ENCODE results near the gene ZFYVE21.

Gene ZFYVE21

DNA sequence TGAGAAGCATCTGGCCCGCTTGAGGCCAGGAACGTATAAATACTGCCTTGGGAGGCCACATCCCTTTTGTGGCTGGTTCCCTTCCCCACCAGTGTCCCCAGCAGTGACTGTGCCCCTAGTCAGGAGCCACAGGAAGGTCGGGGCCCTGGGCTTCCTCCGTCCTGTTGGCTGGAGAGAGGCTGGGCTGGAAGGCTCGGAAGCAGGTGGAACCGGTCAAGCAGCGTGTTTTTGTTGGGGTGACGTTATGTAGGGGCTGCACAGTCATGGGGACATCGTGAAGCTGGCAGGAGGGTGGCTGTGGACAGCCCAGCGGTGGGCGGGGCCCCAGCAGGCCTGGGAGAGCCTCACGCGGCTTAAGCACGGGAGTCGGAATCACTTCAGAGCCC lies 10.5 kb upstream of the ZFYVE21 start:
- DNase-seq = peak; percentile 42 to 88 (median 84)

DNA sequence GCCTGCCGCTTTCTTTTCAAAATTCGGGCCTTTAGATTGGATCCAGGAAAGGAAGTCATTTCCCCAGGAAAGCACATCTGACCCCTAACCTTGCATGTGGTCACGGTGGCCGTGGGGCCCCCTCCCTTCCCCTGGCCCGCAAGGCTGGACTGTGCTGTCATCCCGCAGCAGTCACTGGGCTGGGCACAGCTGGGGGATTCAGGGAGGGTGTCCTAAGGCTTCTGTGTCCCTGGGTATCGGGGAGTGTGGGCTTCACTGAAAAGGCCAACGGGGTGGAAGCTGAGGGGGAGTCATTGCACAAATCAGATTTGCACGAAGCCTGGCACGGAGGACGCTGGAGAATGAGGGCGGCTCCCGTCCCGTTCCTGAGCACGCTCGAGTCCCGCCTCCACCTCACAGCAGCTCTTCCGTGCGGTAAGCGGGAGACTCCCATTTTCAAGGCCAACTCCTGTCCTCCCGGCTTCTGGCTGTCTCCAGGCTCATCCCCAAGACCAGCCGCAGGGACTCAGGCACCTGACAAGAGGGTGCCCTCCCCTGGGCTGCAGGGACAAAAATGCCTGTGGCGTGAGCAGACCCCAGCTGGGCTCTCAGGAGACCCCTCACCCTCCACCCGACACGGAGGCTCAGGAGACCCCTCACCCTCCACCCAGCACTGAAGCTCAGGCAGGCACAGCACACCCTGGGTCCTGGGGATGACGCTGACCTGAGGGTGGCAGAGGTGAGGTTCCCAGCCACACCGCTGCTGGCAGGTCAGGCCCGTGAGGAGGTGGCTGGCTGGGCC lies 9.9 kb upstream of the ZFYVE21 start:
- Histone ChIP-seq H3K9me3 (ENCODE audit: control extremely low read depth in 1 of 5, control insufficient read depth in 4 of 5, insufficient read depth in 2 of 5, low read depth in 1 of 5, low read length in 4 of 5) (no peaks in the 10 kb centered on the region), H3K27me3 (replicated peaks in 2 of 5; ENCODE audit: control insufficient read depth in 4 of 5, insufficient read depth in 5 of 5, low read length in 4 of 5) (no peaks in the 10 kb centered on the region), H3K36me3 (ENCODE audit: control insufficient read depth in 4 of 4, insufficient read depth in 4 of 4, low read length in 3 of 4) (peaks cover 4 to 91% (median 43%) of the 10 kb centered on the region in 4 experiments), H3K27ac (ENCODE audit: insufficient read depth in 1 of 2, low read depth in 1 of 2, low read length in 2 of 2, poor library complexity in 1 of 2, severe bottlenecking in 2 of 2) (no peak overlapping the region), H3K4me1 (ENCODE audit: control extremely low read depth in 1 of 4, control insufficient read depth in 4 of 4, insufficient read depth in 4 of 4, low read length in 3 of 4) (peaks cover 0 to 32% (median 18%) of the 10 kb centered on the region in 4 experiments), H3K4me3 (ENCODE audit: control insufficient read depth in 1 of 7, extremely low read depth in 1 of 7, insufficient read depth in 4 of 7, low read depth in 2 of 7, low read length in 6 of 7) (peak overlapping the region in 3 of 7 experiments; percentile 20 to 43 (median 24))
- whole genome bisulfite sequencing (ENCODE audit: insufficient coverage) = 78% methylated on average over 27 of the region's 28 CpGs
- POLR2A ChIA-PET = no interaction called here
- CTCF ChIA-PET = interaction anchor here (0.5 to 1.8 kb wide), 5 partner anchors 10 to 67 kb away, joined by 3 to 4 read pairs (median 4); no protein-coding TSS in a partner anchor
- DNase-seq = no peak

More for the DNA sequence above, 10.5 kb upstream of the ZFYVE21 start:
- ChIA-PET POLR2A (interaction anchor here (0.6 kb wide), 1 partner anchor 159 kb away, joined by 4 read pairs; no protein-coding TSS in a partner anchor), CTCF (interaction anchor here (1.0 to 1.8 kb wide), 2 partner anchors 9 to 11 kb away, joined by 4 read pairs; no protein-coding TSS in a partner anchor)
- Histone ChIP-seq H3K9me3 (ENCODE audit: control extremely low read depth in 1 of 5, control insufficient read depth in 4 of 5, insufficient read depth in 2 of 5, low read depth in 1 of 5, low read length in 4 of 5) (no peaks in the 10 kb centered on the region), H3K4me1 (ENCODE audit: control extremely low read depth in 1 of 4, control insufficient read depth in 4 of 4, insufficient read depth in 4 of 4, low read length in 3 of 4) (peaks cover 0 to 32% (median 18%) of the 10 kb centered on the region in 4 experiments), H3K36me3 (ENCODE audit: control insufficient read depth in 4 of 4, insufficient read depth in 4 of 4, low read length in 3 of 4) (peaks cover 4 to 94% (median 47%) of the 10 kb centered on the region in 4 experiments), H3K4me3 (ENCODE audit: control insufficient read depth in 1 of 7, extremely low read depth in 1 of 7, insufficient read depth in 4 of 7, low read depth in 2 of 7, low read length in 6 of 7) (peak overlapping the region in 3 of 7 experiments; percentile 20 to 43 (median 24)), H3K27me3 (replicated peaks in 2 of 5; ENCODE audit: control insufficient read depth in 4 of 5, insufficient read depth in 5 of 5, low read length in 4 of 5) (no peaks in the 10 kb centered on the region), H3K27ac (ENCODE audit: insufficient read depth in 1 of 2, low read depth in 1 of 2, low read length in 2 of 2, poor library complexity in 1 of 2, severe bottlenecking in 2 of 2) (no peak overlapping the region)
- 15% methylated on average over 8 of the region's 15 CpGs for WGBS (ENCODE audit: insufficient coverage)

DNA sequence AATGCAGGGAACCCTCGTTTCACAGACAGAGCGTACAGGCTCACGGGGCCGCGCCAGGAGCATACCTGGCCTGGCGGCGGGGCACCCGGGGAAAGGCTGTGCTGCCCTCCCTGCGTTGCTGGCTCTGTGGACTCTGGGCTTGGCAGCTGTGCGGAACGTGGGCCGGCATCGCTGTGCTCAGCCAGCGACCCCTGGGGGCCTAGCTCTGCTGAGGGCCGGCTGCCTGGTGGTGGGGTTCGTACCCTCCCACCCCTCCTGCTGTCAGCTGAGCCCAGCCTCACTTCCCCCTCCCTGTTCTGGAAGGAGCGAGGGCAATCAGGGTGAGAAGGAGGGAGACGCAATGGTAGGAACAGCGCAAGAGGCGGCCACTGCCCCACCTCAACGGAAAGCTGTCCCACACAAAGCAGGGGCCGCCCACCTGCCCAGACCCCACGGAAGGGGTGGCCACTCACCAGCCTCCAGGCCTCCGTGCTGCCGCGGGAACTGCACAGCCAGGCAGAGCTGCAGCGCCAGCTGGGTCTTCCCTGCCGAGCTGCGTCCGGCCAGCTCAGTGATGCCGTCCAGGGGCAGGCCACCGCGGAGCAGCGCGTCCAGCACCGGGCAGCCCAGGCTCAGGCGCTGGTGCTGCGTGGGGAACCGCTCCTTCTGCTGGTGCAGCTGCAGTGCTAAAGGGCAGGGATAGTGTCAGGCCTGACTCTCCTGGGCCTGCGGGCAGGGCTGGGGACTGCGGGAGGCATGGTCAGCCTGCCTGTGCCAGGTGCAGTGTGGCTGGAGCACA lies 8.9 kb upstream of the ZFYVE21 start:
- H3K4me1 ChIP-seq (ENCODE audit: control extremely low read depth in 1 of 4, control insufficient read depth in 4 of 4, insufficient read depth in 4 of 4, low read length in 3 of 4) = peaks cover 0 to 32% (median 18%) of the 10 kb centered on the region in 4 experiments
- CTCF ChIA-PET = interaction anchor here (1.1 to 1.6 kb wide), 2 partner anchors 12 to 28 kb away, joined by 4 read pairs; no protein-coding TSS in a partner anchor
- H3K36me3 ChIP-seq (ENCODE audit: control insufficient read depth in 4 of 4, insufficient read depth in 4 of 4, low read length in 3 of 4) = peaks cover 4 to 94% (median 39%) of the 10 kb centered on the region in 4 experiments
- H3K9me3 ChIP-seq (ENCODE audit: control extremely low read depth in 1 of 5, control insufficient read depth in 4 of 5, insufficient read depth in 2 of 5, low read depth in 1 of 5, low read length in 4 of 5) = no peaks in the 10 kb centered on the region
- H3K4me3 ChIP-seq (ENCODE audit: control insufficient read depth in 1 of 7, extremely low read depth in 1 of 7, insufficient read depth in 4 of 7, low read depth in 2 of 7, low read length in 6 of 7) = no peak overlapping the region
- WGBS (ENCODE audit: insufficient coverage) = 96% methylated on average over 26 of the region's 41 CpGs
- POLR2A ChIA-PET = no interaction called here
- DNase-seq = no peak
- no peak overlapping the region for H3K27ac ChIP-seq (ENCODE audit: insufficient read depth in 1 of 2, low read depth in 1 of 2, low read length in 2 of 2, poor library complexity in 1 of 2, severe bottlenecking in 2 of 2)
- no peaks in the 10 kb centered on the region for H3K27me3 ChIP-seq (replicated peaks in 2 of 5; ENCODE audit: control insufficient read depth in 4 of 5, insufficient read depth in 5 of 5, low read length in 4 of 5)

DNA sequence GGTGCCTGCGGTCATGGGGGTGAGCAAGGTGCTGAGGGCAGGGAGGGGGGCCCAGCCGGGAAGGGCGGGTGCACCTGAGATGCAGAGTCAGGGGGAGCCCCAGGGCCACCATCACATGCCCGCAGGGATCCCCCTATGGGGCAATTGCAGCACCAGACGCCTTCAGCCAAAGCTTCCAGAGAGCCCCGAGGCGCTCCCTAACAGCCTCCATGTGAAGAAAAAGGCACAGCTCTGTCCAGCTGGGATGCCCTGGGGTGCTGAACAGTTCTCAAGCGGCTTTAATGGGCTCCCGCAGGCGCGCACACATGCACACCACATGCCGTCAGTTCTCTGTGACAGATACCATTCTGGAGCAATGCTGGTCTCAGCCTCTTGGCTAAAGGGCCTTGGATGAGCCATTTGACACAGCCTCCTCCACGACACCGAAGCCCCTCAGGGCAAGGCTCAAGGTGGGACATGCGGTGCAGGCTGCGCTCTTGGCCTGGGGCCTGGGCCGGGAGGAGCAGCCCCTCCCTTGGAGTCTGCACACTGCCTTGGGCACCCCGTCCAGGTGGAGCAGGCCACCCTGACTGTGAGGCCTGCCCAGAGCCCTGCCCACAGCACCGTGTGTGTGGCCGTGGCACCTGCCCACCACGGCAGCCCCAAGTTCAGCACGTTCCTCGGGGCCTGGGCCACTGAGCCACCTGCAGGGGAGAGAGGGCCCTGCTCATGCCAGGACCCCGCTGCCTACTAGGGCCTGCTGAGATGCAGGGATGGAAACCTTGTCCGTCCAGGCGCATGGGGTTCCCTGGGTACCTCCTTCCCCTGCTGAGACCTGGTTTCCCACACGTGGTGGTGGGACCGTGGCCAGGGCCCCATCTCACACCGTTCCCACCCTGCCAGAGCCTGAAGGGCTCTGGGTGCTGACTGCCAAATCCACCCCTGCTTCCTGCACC lies 8.0 kb upstream of the ZFYVE21 start:
- Histone ChIP-seq H3K36me3 (ENCODE audit: control insufficient read depth in 4 of 4, insufficient read depth in 4 of 4, low read length in 3 of 4) (peaks cover 4 to 94% (median 33%) of the 10 kb centered on the region in 4 experiments), H3K4me1 (ENCODE audit: control extremely low read depth in 1 of 4, control insufficient read depth in 4 of 4, insufficient read depth in 4 of 4, low read length in 3 of 4) (peaks cover 0 to 32% (median 18%) of the 10 kb centered on the region in 4 experiments)
- POLR2A ChIA-PET = no interaction called here

DNA sequence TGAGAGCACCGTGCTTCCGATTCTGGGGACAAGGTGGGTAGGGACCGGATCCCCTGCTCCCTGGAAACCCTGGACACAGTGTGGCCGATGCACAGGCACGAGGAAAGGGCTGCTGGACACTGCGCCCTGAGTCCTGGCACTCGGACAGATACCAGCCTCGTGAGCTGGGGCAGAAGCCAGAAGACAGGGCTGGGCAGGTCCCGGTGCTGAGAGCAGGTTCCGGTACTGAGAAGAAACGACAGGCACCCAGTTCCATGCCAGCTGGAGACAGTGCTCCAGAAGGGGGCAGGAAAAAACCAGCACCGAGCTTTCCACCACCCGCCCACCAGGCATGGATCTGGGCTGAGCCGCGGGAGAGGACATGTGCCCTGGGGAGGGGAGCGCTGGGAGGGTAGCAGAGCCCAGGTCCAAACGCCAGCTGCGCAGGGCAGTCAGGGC lies 6.8 kb upstream of the ZFYVE21 start:
- H3K4me1 ChIP-seq (ENCODE audit: control extremely low read depth in 1 of 4, control insufficient read depth in 4 of 4, insufficient read depth in 4 of 4, low read length in 3 of 4) = peaks cover 0 to 31% (median 18%) of the 10 kb centered on the region in 4 experiments
- WGBS (ENCODE audit: insufficient coverage) = 96% methylated on average over 18 of the region's 18 CpGs
- no peak overlapping the region for H3K27ac ChIP-seq (ENCODE audit: insufficient read depth in 1 of 2, low read depth in 1 of 2, low read length in 2 of 2, poor library complexity in 1 of 2, severe bottlenecking in 2 of 2)
- no peaks in the 10 kb centered on the region for H3K27me3 ChIP-seq (replicated peaks in 2 of 5; ENCODE audit: control insufficient read depth in 4 of 5, insufficient read depth in 5 of 5, low read length in 4 of 5)
- no peaks in the 10 kb centered on the region for H3K9me3 ChIP-seq (ENCODE audit: control extremely low read depth in 1 of 5, control insufficient read depth in 4 of 5, insufficient read depth in 2 of 5, low read depth in 1 of 5, low read length in 4 of 5)
- CTCF ChIA-PET = no interaction called here
- POLR2A ChIA-PET = interaction anchor here (0.6 kb wide), 1 partner anchor 578 kb away, joined by 3 read pairs; no protein-coding TSS in a partner anchor
- H3K36me3 ChIP-seq (ENCODE audit: control insufficient read depth in 4 of 4, insufficient read depth in 4 of 4, low read length in 3 of 4) = peaks cover 4 to 94% (median 26%) of the 10 kb centered on the region in 4 experiments
- no peak overlapping the region for H3K4me3 ChIP-seq (ENCODE audit: control insufficient read depth in 1 of 7, extremely low read depth in 1 of 7, insufficient read depth in 4 of 7, low read depth in 2 of 7, low read length in 6 of 7)
- DNase-seq = no peak

More for the DNA sequence above, 8.0 kb upstream of the ZFYVE21 start:
- WGBS (ENCODE audit: insufficient coverage) = 96% methylated on average over 28 of the region's 29 CpGs
- Histone ChIP-seq H3K4me3 (ENCODE audit: control insufficient read depth in 1 of 7, extremely low read depth in 1 of 7, insufficient read depth in 4 of 7, low read depth in 2 of 7, low read length in 6 of 7) (no peak overlapping the region), H3K27ac (ENCODE audit: insufficient read depth in 1 of 2, low read depth in 1 of 2, low read length in 2 of 2, poor library complexity in 1 of 2, severe bottlenecking in 2 of 2) (no peak overlapping the region), H3K9me3 (ENCODE audit: control extremely low read depth in 1 of 5, control insufficient read depth in 4 of 5, insufficient read depth in 2 of 5, low read depth in 1 of 5, low read length in 4 of 5) (no peaks in the 10 kb centered on the region), H3K27me3 (replicated peaks in 2 of 5; ENCODE audit: control insufficient read depth in 4 of 5, insufficient read depth in 5 of 5, low read length in 4 of 5) (no peaks in the 10 kb centered on the region)
- CTCF ChIA-PET = interaction anchor here (1.1 kb wide), 1 partner anchor 27 kb away, joined by 4 read pairs; no protein-coding TSS in a partner anchor
- DNase-seq = no peak

DNA sequence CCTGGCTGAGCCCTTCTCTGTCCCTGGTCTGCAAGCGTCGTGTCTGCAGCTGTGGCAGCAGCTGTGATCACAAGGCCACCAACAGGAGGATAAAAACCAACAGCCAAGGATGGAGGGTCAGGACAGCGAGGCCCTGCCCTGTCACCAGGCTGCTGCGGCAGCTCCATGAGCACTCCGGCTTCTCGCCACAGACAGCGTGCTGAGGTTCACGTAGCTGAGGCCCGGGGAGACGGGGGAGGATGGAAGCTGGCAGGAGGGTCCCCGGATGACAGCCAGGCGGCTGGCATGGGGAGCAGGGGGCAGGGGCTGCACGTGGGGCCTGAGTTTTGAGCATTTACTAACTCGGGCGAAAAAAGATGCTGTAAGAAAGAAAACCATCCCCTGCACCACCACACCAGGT lies 5.8 kb upstream of the ZFYVE21 start:
- ChIA-PET POLR2A (no interaction called here), CTCF (no interaction called here)
- Histone ChIP-seq H3K4me1 (ENCODE audit: control extremely low read depth in 1 of 4, control insufficient read depth in 4 of 4, insufficient read depth in 4 of 4, low read length in 3 of 4) (peaks cover 0 to 29% (median 19%) of the 10 kb centered on the region in 4 experiments), H3K27me3 (replicated peaks in 2 of 5; ENCODE audit: control insufficient read depth in 4 of 5, insufficient read depth in 5 of 5, low read length in 4 of 5) (no peaks in the 10 kb centered on the region), H3K27ac (ENCODE audit: insufficient read depth in 1 of 2, low read depth in 1 of 2, low read length in 2 of 2, poor library complexity in 1 of 2, severe bottlenecking in 2 of 2) (no peak overlapping the region), H3K4me3 (ENCODE audit: control insufficient read depth in 1 of 7, extremely low read depth in 1 of 7, insufficient read depth in 4 of 7, low read depth in 2 of 7, low read length in 6 of 7) (no peak overlapping the region), H3K9me3 (ENCODE audit: control extremely low read depth in 1 of 5, control insufficient read depth in 4 of 5, insufficient read depth in 2 of 5, low read depth in 1 of 5, low read length in 4 of 5) (no peaks in the 10 kb centered on the region), H3K36me3 (ENCODE audit: control insufficient read depth in 4 of 4, insufficient read depth in 4 of 4, low read length in 3 of 4) (peaks cover 4 to 89% (median 26%) of the 10 kb centered on the region in 4 experiments)
- DNase-seq = no peak
- WGBS (ENCODE audit: insufficient coverage) = 98% methylated on average over 13 of the region's 15 CpGs
